ENCODE measurements around the gene PIGV. TPM values are rescaled to one million over a fixed set of nuclear protein-coding genes. Genes with fewer than 3 reads are reported as not detected.
"Not testable (repeated sequence)": the region's sequence is repeated elsewhere in the genome, so short reads cannot be mapped to it uniquely, and the experiment has no call there.

PIGV gene
- total RNA-seq, 1 donor from 2014 or later, result 4.5 TPM

DNA sequence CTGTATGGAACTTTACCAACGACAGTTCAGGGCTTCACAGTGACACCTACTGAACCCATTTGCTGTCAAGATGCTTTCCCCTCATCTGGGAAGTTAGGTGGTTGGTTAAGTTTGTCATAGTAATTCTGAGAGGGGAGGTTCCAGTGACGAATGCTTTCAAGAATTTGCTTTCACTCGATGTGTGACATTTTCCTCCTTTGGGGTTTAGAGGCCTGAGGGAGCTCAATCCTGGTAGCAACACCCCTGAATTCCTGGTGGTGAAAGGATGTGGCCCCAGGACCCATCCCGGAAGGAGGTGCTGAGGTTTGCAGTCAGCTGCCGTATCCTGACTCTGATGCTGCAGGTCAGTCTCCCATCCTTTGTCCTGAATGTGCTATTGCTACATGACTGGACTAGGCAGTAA, 2.8 kb downstream of the PIGV start:
- FAIRE-seq (no peak), DNase-seq (ENCODE audit: low spot score in 2 of 2) (no peak)

DNA sequence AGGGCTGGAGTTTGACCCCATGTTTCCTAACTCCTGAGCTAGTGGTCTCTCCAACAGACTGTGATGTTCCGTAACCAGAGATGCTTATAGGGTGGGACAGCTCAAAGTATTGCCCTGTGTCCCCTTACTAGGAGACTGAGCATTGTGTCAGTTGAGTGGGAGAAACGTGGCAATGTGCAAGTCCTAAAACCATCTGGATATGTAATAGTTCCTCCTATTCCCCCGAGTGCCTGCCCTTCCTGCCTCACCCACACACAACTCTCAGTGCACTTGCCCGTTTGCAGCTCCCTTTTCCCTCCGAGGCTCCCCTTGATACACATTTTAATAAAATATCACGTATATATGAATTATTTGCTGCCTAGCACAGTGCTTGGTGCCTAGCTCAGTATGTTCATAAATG, 3.4 kb downstream of the PIGV start:
- no peak for FAIRE-seq
- no peak for DNase-seq (ENCODE audit: low spot score in 2 of 2)

DNA sequence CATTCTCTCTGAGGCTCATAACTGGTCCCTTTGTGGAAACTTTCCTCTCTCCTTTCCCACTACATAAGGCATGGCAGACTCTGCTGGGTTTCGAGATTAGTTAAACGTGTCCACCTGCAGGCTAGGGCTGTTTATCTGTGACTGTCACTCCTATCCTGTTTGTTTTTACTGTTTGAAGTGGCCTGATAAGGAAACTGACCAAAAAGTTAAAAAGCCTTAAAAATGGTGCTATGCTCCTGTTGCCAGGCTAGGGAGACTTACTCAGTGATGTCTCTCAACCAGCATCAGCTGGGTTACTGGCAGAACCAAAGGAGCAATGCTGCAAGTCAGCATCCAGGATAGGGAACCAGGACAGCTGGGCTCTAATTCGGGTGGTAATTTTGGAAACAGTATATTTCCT, 3.9 kb downstream of the PIGV start:
- FAIRE-seq, result no peak
- DNase-seq (ENCODE audit: low spot score in 2 of 2), result no peak

DNA sequence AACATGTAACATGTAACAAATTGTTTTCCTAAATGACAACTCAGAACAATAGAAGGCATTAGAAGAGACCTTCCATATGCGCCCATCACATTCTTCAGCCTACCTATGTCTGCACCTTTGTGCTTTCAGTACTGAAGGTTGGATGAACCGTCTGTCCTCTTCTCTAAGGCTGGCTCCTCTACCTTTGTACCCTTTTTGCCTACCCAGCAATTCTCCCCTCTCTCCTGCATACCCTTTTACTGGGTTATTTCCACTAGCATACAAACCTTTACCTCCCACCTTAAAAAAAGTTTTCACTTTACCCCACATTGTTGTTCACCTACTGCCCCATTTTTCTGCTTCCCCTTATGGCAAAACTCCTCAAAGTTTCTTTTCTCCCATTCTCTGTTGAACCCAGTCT, 5.2 kb downstream of the PIGV start:
- no peak for DNase-seq (ENCODE audit: low spot score in 2 of 2)
- no peak for FAIRE-seq

DNA sequence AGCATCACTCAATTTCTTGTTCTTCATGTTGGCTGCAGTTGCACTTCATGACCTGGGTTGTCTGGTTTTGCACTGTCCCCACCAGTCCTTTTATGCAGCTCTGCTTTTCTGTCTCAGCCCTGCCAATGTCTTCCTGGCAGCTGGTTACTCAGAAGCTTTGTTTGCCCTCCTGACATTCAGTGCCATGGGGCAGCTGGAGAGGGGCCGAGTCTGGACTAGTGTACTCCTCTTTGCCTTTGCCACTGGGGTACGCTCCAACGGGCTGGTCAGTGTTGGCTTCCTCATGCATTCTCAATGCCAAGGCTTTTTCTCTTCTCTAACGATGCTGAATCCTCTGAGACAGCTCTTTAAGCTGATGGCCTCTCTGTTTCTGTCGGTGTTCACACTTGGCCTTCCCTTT, 6.6 kb downstream of the PIGV start:
- FAIRE-seq (no peak), DNase-seq (ENCODE audit: low spot score in 2 of 2) (no peak)

DNA sequence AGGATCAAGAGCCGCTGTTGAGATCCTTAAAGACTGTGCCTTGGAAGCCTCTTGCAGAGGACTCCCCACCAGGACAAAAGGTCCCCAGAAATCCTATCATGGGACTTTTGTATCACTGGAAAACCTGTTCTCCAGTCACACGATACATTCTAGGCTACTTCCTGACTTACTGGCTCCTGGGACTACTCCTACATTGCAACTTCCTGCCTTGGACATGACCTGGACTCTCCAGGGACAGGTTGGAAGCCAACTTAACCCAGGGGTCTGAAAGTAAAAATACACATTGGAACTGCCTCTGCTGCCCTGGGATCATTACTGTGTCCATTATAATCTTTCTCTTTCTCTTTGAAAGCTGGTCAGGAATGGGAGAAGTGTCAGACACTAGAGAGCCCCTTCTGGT, 9.9 kb downstream of the PIGV start:
- no peak for FAIRE-seq

DNA sequence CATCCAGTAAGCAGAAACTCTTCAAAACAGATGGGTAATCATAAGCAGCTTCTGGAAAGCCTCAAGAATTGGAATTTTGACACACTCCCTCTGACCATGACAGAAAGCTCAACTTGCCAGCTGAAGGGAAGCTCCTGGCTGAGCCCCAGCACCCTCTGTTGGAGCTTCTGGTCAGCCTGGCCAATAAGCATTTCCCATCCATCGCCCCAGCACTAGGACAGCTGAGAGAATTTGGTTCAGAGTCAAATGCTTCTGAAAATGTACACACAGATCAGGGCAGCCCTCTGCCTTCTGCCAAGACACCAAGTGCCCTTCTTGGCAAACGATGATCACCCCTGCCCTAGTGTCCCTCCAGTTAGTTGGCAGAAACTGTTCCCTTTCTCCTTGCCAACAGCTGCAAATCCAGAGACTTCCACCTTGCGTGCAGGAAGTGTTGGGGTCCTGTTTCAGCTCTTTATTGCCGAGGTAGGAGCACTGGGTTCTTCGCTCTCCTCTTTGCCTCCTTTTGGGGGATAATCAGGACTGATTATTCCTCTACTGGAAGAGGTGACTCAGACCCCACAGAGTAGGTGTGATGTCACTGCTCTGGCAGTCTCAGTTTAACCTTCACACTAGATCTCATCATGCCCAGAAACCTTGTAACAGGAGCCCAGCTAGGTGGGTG, 11.9 kb downstream of the PIGV start:
- DNase-seq (ENCODE audit: low spot score in 2 of 2) (peak in 1 of 2 donors; percentile 58), FAIRE-seq (no peak)

More for the DNA sequence above, 9.9 kb downstream of the PIGV start:
- no peak for DNase-seq (ENCODE audit: low spot score in 2 of 2)

DNA sequence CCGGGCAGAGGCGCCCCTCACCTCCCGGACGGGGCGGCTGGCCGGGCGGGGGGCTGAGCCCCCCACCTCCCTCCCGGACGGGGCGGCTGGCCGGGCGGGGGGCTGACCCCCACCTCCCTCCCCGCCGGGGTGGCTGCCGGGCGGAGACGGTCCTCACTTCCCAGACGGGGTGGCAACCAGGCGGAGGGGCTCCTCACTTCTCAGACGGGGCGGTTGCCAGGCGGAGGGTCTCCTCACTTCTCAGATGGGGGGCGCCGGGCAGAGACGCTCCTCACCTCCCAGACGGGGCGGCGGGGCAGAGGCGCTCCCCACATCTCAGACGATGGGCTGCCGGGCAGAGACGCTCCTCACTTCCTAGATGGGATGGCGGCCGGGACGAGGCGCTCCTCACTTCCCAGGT, 16.2 kb downstream of the PIGV start:
- not testable (repeated sequence) for FAIRE-seq; DNase-seq (ENCODE audit: low spot score in 2 of 2)

DNA sequence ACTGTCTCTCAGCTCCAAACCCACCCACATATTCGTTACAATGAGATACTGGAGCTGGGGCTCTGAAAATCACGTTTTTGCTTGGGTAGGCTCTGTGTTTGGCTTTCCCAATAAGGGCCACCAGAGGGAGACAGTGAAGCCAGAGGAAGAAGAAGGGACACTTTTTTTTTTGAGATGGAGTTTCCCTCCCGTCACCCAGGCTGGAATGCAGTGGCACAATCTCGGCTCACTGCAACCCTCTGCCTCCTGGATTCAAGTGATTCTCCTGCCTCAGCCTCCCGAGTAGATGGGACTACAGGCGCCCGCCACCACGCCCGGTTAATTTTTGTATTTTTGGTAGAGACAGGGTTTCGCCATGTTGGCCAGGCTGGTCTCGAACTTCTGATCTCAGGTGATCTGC, 22.4 kb downstream of the PIGV start:
- peak; percentile 65 to 66 for DNase-seq (ENCODE audit: low spot score in 2 of 2)
- not testable (repeated sequence) for FAIRE-seq

DNA sequence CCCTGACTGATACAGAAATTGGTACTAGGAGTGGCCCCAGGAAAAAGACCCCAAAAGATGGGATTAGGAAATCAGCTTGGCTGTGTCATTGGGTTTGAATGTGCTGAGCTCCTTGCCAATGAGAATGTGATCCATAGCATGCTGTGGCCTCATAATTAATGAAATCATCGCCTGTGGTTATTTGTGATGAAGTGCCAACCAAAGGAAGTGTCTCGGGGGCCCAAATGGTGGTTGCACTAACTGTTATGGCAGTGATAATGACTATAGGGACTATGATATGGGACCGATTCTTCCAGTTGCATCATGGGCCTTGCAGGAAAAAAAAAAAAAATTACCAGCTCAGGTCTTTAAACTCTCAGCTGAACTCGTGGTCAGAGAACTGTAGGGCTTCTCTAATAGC, 23.3 kb downstream of the PIGV start:
- no peak for FAIRE-seq
- DNase-seq (ENCODE audit: low spot score in 2 of 2), result no peak

DNA sequence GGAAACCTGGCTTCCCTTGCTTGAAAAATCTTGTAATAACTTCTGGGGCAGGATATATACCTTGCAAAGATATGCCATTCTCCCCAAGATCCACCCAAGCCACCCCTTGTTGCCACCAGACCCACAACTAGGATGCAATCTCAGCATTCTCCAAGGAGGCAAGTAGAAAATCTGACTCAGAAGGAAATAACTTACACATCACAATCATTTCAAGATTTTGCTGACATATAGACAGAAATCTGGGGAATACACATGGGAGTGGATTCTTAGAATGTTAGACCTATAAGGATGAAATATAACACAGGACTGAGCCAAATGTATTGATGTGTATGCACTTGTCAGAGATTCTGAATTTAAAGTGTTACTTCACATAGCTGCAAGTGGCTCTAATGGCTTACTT, 24.0 kb downstream of the PIGV start:
- no peak for FAIRE-seq

DNA sequence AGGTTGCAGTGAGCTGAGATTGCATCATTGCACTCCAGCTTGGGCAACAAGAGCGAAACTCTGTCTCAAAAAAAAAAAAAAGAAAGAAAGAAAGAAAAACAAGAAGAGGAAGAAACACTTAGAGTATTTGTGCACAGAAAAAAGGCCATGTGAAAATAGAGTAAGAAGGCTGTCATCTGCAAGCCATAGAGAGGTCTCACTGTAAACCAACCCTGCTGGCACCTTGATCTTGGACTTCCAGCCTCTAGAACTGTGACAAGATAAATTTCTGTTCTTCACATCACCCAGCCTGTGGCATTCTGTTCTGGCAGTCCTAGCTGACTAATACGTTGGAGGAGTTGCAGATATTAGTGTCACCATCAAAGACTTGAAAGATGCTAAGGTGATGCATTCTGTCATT, 26.6 kb downstream of the PIGV start:
- no peak for DNase-seq (ENCODE audit: low spot score in 2 of 2)
- FAIRE-seq, result no peak

More for the DNA sequence above, 24.0 kb downstream of the PIGV start:
- no peak for DNase-seq (ENCODE audit: low spot score in 2 of 2)

DNA sequence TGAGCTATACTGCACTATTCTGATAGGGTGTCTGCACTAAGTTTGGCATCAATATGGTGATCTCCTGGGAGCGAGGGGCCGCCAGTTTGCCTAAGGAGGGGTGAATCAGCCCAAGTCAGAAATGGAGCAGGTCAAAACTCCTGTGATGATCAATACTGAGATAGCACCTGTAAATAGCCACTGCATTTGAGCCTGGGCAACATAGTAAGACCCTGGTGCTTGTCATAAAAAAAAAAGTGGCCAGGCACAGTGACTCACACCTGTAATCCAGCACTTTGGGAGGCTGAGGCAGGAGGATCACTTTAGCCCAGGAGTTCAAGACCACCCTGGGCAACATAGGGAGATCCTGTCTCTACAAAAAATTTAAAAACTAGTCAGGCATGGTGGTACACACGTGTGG, 27.1 kb downstream of the PIGV start:
- FAIRE-seq, result no peak
- no peak for DNase-seq (ENCODE audit: low spot score in 2 of 2)

DNA sequence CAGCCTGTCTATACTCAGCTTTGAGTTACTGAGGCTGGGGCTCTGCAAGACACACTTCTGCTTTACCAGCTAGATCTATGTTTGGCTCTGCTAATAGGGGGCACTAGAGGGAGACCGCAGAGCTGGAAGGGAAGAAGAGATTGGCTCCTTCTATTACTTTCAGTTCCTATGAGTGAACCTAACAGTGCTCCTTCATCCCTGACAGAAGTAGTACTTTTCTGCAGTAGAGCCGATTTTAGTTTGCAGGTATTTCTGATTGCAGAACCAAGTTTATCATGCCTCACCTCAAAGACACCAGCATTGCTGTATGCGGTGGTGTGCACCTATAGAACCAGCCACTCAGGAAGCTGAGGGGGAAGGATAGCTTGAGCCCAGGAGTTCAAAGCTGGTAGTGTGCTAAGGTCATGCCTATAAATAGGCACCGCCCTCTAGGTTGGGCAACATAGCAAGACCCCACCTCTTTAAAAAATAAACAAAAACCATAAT, 33.1 kb downstream of the PIGV start:
- FAIRE-seq (no peak), DNase-seq (ENCODE audit: low spot score in 2 of 2) (no peak)

DNA sequence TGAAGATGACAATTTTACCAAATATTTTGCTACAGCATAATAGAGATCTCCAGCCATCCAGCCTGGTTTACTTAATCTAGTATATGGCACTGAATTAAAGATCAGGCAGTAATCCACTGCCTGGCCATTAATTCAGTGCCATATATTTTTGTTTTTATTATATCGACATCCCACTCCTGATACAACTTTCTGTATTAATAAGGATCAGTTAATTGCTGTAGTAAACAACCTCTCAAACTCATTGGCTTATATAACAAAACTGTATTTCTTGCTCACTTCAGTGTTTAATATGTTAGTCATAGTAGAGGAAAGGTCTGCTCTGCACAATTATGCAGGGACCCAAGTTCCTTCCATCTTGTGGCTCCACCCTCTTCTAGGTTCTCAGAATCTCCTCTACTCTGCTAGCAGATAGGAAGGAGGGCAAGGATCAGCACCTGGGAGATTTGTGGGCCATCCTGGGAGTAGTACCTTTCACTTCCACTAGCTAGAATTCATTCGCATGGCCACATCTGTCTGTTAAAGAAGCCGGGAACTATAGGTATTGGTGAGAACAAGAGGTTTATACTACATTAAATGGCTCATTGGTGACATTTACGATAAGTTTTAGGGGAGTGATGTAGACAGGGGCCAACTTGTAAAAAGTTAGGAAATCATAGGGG, 35.1 kb downstream of the PIGV start:
- no peak for DNase-seq (ENCODE audit: low spot score in 2 of 2)
- no peak for FAIRE-seq

DNA sequence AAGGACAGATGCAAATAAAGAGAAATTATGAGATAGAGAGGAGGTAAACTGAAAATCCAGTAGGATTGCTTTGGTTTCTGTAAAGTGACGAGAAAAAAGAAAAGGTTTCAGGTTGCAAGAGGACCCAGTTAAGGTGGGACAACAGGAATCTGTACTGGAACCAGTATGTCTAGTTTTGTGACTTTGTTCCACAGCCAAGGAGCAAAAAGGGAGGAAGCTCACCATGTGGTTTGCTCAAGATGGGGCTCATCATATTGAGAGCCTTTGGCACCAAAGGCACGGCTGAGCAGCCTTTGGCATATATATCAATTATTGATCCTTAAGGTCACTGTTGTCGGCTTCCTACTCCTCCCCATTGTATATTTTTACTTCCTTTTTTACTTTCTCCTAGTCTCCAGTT, 37.0 kb downstream of the PIGV start:
- FAIRE-seq, result no peak
- no peak for DNase-seq (ENCODE audit: low spot score in 2 of 2)

DNA sequence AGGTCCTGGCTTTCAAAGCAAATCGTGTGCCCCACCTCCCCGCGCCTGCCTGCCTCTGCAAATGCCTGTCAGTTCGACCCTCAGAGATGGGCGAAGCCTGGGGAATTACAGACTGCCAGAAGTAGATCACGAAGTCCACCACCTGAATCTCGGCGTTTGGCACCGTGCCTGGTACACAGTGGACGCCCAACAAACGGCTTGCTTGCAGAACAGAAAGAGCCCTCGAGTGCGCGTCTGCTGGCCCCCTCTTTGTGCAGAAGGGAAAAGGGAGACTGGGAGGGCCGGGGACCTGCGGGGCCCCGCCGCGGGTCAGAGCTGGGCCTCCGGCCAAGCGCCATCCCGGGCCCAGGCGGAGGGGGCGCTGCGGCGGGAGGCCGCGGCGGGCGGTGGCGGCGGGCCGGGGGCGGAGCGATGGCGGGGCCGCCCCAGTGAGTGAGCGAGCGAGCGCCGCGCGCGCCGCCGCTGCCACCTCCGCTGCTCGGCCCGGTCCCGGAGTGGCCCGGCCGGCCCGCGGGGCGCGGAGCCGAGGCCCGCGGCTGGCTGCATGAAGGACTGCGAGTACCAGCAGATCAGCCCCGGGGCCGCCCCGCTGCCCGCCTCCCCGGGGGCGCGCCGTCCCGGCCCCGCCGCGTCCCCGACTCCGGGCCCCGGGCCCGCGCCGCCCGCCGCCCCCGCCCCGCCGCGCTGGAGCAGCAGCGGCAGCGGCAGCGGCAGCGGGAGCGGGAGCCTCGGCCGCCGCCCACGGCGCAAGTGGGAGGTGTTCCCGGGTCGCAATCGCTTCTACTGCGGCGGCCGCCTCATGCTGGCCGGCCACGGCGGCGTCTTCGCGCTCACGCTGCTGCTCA, 38.7 kb downstream of the PIGV start, which contains the start of gene ZDHHC18:
ZDHHC18 (plus strand) TSS at position 428 of the 845 bp plus-strand sequence; CDS start at position 545, 117 bp downstream.
- no peak for FAIRE-seq

DNA sequence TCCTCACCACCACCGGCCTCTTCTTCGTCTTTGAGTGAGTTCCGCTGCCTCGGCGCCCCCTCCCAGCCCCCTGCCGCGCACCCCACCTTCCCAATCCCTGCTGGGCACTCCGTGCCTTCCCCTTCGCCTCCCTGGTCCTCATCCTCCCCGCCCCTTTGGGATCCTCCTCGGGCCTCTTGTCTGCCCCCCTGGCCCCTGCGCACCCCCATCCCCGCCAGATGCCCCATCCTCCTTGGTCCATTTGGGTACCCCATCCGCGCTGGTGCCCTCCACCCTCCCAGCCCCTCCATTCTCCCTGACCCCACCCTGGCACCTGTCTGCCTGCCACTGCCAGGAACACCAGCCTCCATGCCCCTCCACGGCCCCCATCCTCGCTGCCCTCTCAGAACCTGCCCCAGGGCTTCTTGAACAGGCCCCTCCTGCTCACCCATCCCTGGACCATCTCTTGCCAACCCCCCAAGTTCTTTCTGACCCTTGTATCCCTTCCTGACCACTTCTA, 39.4 kb downstream of the PIGV start:
- FAIRE-seq (no peak), DNase-seq (ENCODE audit: low spot score in 2 of 2) (no peak)

More for the DNA sequence above, 38.7 kb downstream of the PIGV start, which contains the start of gene ZDHHC18:
- DNase-seq (ENCODE audit: low spot score in 2 of 2), result peak; percentile 88 to 89

DNA sequence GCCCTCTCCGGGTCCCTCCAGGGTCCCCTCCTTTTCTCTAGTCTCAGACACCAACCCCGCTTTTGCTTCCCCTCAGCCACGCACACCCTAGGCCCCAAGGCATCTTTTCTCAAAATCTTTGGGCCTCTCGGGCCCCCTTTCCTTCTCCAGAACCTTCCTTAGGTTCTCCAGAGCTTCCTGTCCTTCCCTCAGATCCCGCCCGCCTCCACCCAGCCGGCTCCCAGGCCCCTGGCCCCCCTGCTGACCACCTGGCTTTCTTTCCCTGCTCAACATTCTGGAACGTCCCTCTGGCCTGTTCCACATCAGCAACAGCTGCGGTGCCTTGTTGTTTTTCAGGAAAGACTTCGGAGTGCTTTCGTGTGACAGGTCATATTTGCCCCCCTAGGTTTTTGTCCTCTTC, 39.9 kb downstream of the PIGV start:
- FAIRE-seq, result no peak
- DNase-seq (ENCODE audit: low spot score in 2 of 2), result no peak

DNA sequence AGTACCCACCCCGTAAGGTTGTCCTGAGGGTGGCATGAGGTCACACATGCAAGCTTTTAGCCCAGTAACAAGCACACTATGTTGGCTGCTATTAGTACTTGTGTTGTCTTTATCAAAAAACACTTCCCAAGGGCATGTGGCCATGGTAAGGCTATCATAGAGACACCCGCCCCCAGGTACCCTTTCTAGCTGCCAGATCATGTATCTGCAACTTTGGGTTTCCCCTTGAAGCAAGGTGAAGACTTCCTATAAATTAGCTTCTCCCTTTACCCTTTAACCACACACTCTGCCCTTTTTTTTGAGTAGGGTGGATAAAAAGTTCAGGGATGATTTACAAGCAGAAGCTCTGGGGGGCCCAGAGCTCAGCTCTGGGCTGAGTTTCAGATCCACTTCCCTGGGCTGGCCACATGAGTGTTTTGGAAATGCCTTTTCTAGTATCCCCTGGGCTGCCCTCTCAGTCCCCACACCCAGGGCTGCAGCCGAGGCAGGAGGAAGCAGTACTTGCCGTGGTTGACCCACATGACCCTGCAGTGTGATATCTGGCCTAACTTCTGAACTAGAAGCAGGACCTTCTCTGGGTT, 40.8 kb downstream of the PIGV start:
- no peak for FAIRE-seq
- no peak for DNase-seq (ENCODE audit: low spot score in 2 of 2)
